SK-N-SH treated with all-trans-retinoic acid at 6 μM for 48 hours (cell line): ENCODE measurements around the gene NARS2.

Experiments
- ATAC-seq: fragments of 200-7000 bp; cut with Tn5 transposase; 3 replicates; pipeline ENCODE4 v1.9.1; 2020; ENCODE audit warnings: mild to moderate bottlenecking, moderate library complexity
- ARNTL ChIP-seq: fragments of 450-650 bp; formaldehyde crosslinking; IDR thresholded peaks from 2 replicates; pipeline ENCODE4 v1.5.0; 2020; ENCODE audit warnings: low read depth, mild to moderate bottlenecking, moderate library complexity, borderline replicate concordance
- BACH2 ChIP-seq: fragments of 250-450 bp; sonication (Bioruptor Pico); IDR thresholded peaks from 2 replicates; pipeline ENCODE4 v1.9.0; 2021; ENCODE audit warnings: mild to moderate bottlenecking, borderline replicate concordance
- CREB5 ChIP-seq: fragments of 250-450 bp; sonication (Bioruptor Pico); IDR thresholded peaks from 2 replicates; pipeline ENCODE4 v1.5.1; 2020; ENCODE audit warnings: low read depth, mild to moderate bottlenecking, moderate library complexity
- CSDC2 ChIP-seq: fragments of 250-450 bp; sonication (Bioruptor Pico); IDR thresholded peaks from 2 replicates; pipeline ENCODE4 v1.5.0; 2020; ENCODE audit warnings: mild to moderate bottlenecking, moderate library complexity
- ESRRG ChIP-seq: fragments of 250-450 bp; sonication (Bioruptor Pico); IDR thresholded peaks from 2 replicates; pipeline ENCODE4 v1.6.1; 2021; ENCODE audit warnings: mild to moderate bottlenecking
- GLIS3 ChIP-seq: fragments of 250-450 bp; sonication (Bioruptor Pico); IDR thresholded peaks from 2 replicates; pipeline ENCODE4 v1.5.0; 2020; ENCODE audit warnings: mild to moderate bottlenecking, moderate library complexity
- ISL1 ChIP-seq: fragments of 250-450 bp; sonication (Bioruptor Pico); IDR thresholded peaks from 2 replicates; pipeline ENCODE4 v2.1.2; 2022; ENCODE audit warnings: mild to moderate bottlenecking, moderate library complexity
- OSR1 ChIP-seq: fragments of 250-450 bp; sonication (Bioruptor Pico); IDR thresholded peaks from 2 replicates; pipeline ENCODE4 v1.8.0; 2022; ENCODE audit warnings: moderate library complexity, mild to moderate bottlenecking, inconsistent platforms
- PPARA ChIP-seq: fragments of 250-450 bp; sonication (Bioruptor Pico); IDR thresholded peaks from 2 replicates; pipeline ENCODE4 v1.5.0; 2020; ENCODE audit warnings: mild to moderate bottlenecking, borderline replicate concordance
- RARB ChIP-seq: fragments of 250-450 bp; sonication (Bioruptor Pico); IDR thresholded peaks from 2 replicates; pipeline ENCODE4 v1.8.0; 2021; ENCODE audit warnings: mild to moderate bottlenecking, moderate library complexity
- SNAI2 ChIP-seq: fragments of 250-450 bp; sonication (Bioruptor Pico); IDR thresholded peaks from 2 replicates; pipeline ENCODE4 v1.5.0; 2020; ENCODE audit warnings: mild to moderate bottlenecking, moderate library complexity
- TCF4 ChIP-seq: fragments of 250-450 bp; sonication (Bioruptor Pico); IDR thresholded peaks from 2 replicates; pipeline ENCODE4 v1.8.0; 2021; ENCODE audit warnings: mild to moderate bottlenecking, moderate library complexity, borderline replicate concordance
- TOX ChIP-seq: fragments of 250-450 bp; sonication (Bioruptor Pico); IDR thresholded peaks from 2 replicates; pipeline ENCODE4 v1.8.0; 2021; ENCODE audit warnings: mild to moderate bottlenecking, moderate library complexity, borderline replicate concordance
- ZFP3 ChIP-seq: fragments of 250-450 bp; sonication (Bioruptor Pico); IDR thresholded peaks from 2 replicates; pipeline ENCODE4 v1.5.0; 2020; ENCODE audit warnings: mild to moderate bottlenecking, moderate library complexity
- ZFP30 ChIP-seq: fragments of 450-650 bp; formaldehyde crosslinking; IDR thresholded peaks from 2 replicates; pipeline ENCODE4 v1.5.0; 2022; ENCODE audit warnings: mild to moderate bottlenecking, moderate library complexity
- ZNF565 ChIP-seq: fragments of 450-650 bp; formaldehyde crosslinking; conservative IDR thresholded peaks from 2 replicates; pipeline ENCODE4 v1.5.0; 2020; ENCODE audit warnings: low read depth, mild to moderate bottlenecking, moderate library complexity
- ZNF70 ChIP-seq: fragments of 450-650 bp; formaldehyde crosslinking; IDR thresholded peaks from 2 replicates; pipeline ENCODE4 v1.5.0; 2020; ENCODE audit warnings: mild to moderate bottlenecking, moderate library complexity
- TF ChIP-seq, protein P1 (sequence below): fragments of 250-450 bp; sonication (Bioruptor Pico); IDR thresholded peaks from 2 replicates; pipeline ENCODE4 v1.8.0; 2021; ENCODE audit warnings: low read depth, mild to moderate bottlenecking, moderate library complexity, borderline replicate concordance
- TF ChIP-seq, protein P2 (sequence below): fragments of 250-450 bp; sonication (Bioruptor Pico); IDR thresholded peaks from 2 replicates; pipeline ENCODE4 v1.5.0; 2020; ENCODE audit warnings: mild to moderate bottlenecking, moderate library complexity
- TF ChIP-seq, protein P3 (sequence below): fragments of 250-450 bp; sonication (Bioruptor Pico); IDR thresholded peaks from 2 replicates; pipeline ENCODE4 v1.8.0; 2020; ENCODE audit warnings: mild to moderate bottlenecking, moderate library complexity, borderline replicate concordance

NARS2 gene

GRCh38 chr11:78493413-78493975 lies 81.2 kb downstream of the NARS2 start:
- no peak for ATAC-seq

DNA sequence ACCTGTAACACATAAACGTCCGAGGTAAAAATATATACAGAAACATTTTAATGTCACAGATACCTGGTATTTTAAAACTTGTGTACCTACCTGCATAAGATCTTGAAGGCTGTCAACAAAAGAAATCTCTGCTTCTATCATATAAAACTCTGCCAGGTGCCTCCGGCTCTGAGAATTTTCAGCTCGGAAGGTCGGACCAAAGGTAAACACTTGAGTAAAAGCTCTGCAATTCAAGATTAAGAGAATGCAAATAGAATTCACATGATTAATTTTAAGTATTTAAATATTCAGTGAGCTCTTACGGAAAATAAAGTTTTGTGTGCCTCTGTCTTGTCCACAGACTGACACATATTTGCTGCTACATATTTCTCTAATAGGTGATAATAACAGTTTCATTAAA lies 81.7 kb downstream of the NARS2 start:
- no peak for ATAC-seq
- no peak for TF ChIP-seq ZNF70 (CRISPR knock-in tag)
- TF ChIP-seq BACH2: no peak
- TF ChIP-seq ZNF565 (CRISPR knock-in tag): no peak
- no peak for TF ChIP-seq SNAI2 (CRISPR knock-in tag)
- TF ChIP-seq ARNTL: no peak
- TF ChIP-seq OSR1: no peak
- TF ChIP-seq, protein P1, sequence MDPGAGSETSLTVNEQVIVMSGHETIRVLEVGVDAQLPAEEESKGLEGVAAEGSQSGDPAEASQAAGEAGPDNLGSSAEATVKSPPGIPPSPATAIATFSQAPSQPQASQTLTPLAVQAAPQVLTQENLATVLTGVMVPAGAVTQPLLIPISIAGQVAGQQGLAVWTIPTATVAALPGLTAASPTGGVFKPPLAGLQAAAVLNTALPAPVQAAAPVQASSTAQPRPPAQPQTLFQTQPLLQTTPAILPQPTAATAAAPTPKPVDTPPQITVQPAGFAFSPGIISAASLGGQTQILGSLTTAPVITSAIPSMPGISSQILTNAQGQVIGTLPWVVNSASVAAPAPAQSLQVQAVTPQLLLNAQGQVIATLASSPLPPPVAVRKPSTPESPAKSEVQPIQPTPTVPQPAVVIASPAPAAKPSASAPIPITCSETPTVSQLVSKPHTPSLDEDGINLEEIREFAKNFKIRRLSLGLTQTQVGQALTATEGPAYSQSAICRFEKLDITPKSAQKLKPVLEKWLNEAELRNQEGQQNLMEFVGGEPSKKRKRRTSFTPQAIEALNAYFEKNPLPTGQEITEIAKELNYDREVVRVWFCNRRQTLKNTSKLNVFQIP (CRISPR knock-in tag): no peak
- no peak for TF ChIP-seq ISL1 (CRISPR knock-in tag)
- TF ChIP-seq ZFP3 (CRISPR knock-in tag): no peak
- TF ChIP-seq RARB (CRISPR knock-in tag): no peak
- no peak for TF ChIP-seq TOX (CRISPR knock-in tag)
- TF ChIP-seq CREB5 (CRISPR knock-in tag): no peak
- no peak for TF ChIP-seq PPARA (CRISPR knock-in tag)
- TF ChIP-seq TCF4 (CRISPR knock-in tag): no peak

More at GRCh38 chr11:78493413-78493975, 81.2 kb downstream of the NARS2 start:
- TF ChIP-seq ESRRG (CRISPR knock-in tag) (no peak), TCF4 (CRISPR knock-in tag) (no peak), CSDC2 (CRISPR knock-in tag) (no peak), ISL1 (CRISPR knock-in tag) (no peak), SNAI2 (CRISPR knock-in tag) (no peak), PPARA (CRISPR knock-in tag) (no peak), BACH2 (no peak), TOX (CRISPR knock-in tag) (no peak), CREB5 (CRISPR knock-in tag) (no peak), ARNTL (no peak)
- TF ChIP-seq, protein P2, sequence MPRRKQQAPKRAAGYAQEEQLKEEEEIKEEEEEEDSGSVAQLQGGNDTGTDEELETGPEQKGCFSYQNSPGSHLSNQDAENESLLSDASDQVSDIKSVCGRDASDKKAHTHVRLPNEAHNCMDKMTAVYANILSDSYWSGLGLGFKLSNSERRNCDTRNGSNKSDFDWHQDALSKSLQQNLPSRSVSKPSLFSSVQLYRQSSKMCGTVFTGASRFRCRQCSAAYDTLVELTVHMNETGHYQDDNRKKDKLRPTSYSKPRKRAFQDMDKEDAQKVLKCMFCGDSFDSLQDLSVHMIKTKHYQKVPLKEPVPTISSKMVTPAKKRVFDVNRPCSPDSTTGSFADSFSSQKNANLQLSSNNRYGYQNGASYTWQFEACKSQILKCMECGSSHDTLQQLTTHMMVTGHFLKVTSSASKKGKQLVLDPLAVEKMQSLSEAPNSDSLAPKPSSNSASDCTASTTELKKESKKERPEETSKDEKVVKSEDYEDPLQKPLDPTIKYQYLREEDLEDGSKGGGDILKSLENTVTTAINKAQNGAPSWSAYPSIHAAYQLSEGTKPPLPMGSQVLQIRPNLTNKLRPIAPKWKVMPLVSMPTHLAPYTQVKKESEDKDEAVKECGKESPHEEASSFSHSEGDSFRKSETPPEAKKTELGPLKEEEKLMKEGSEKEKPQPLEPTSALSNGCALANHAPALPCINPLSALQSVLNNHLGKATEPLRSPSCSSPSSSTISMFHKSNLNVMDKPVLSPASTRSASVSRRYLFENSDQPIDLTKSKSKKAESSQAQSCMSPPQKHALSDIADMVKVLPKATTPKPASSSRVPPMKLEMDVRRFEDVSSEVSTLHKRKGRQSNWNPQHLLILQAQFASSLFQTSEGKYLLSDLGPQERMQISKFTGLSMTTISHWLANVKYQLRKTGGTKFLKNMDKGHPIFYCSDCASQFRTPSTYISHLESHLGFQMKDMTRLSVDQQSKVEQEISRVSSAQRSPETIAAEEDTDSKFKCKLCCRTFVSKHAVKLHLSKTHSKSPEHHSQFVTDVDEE (CRISPR knock-in tag): no peak

GRCh38 chr11:78489184-78489583 lies 85.5 kb downstream of the NARS2 start:
- no peak for ATAC-seq
- TF ChIP-seq RARB (CRISPR knock-in tag) (no peak), CREB5 (CRISPR knock-in tag) (no peak), ZFP30 (CRISPR knock-in tag) (no peak), SNAI2 (CRISPR knock-in tag) (no peak), ESRRG (CRISPR knock-in tag) (no peak), TCF4 (CRISPR knock-in tag) (no peak), ISL1 (CRISPR knock-in tag) (no peak), ZNF70 (CRISPR knock-in tag) (no peak), TOX (CRISPR knock-in tag) (no peak), GLIS3 (CRISPR knock-in tag) (no peak), PPARA (CRISPR knock-in tag) (no peak), ZNF565 (CRISPR knock-in tag) (no peak), ZFP3 (CRISPR knock-in tag) (no peak)
- TF ChIP-seq, protein P1 (CRISPR knock-in tag): no peak
- TF ChIP-seq, protein P2 (CRISPR knock-in tag): no peak
- TF ChIP-seq, protein P3, sequence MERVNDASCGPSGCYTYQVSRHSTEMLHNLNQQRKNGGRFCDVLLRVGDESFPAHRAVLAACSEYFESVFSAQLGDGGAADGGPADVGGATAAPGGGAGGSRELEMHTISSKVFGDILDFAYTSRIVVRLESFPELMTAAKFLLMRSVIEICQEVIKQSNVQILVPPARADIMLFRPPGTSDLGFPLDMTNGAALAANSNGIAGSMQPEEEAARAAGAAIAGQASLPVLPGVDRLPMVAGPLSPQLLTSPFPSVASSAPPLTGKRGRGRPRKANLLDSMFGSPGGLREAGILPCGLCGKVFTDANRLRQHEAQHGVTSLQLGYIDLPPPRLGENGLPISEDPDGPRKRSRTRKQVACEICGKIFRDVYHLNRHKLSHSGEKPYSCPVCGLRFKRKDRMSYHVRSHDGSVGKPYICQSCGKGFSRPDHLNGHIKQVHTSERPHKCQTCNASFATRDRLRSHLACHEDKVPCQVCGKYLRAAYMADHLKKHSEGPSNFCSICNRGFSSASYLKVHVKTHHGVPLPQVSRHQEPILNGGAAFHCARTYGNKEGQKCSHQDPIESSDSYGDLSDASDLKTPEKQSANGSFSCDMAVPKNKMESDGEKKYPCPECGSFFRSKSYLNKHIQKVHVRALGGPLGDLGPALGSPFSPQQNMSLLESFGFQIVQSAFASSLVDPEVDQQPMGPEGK (CRISPR knock-in tag): no peak
